ENCODE measurements around the gene PTPRK.

PTPRK gene

GRCh38 chr6:128343706-128344105, 176.7 kb downstream of the PTPRK start:
- no peak for DNase-seq (ENCODE audit: low read depth)

DNA sequence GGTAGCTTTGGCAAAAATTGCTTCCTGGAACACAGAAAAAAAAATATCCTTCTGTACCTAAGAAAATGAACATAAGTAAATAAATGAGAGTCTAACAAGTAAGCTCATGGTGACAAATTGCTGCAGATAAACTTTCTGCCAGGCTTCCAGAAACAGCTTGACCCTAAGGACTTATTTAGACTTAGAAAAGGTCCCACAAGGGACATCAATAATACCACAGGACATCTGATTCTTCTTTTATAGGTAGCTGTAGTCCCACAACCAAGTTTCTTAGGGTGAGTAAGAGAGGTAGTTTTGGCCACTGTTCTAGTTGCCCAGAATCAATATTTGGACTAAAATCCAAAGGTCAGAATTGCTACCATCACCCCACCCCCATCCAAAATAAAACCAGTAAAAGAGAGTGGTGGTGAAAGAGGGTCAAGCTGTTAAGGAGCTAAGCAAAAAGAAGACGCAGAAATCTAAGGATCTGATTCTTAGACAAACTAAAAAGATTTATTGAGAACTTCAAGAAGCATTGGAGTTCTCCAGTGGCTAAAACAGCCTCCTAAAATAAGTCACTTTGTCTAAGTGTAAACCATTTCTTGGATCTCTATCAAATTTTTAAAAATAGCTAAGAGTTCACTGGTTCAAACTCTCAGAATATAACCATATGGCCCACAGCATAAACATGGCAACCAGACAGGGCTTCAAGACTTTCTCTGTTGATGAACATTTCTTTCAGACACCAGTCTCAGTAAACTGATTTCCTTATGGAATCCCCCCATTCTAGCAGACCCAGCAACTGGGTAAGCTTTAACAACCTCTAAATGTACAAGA, 180.6 kb downstream of the PTPRK start:
- no peak for DNase-seq (ENCODE audit: low read depth)

DNA sequence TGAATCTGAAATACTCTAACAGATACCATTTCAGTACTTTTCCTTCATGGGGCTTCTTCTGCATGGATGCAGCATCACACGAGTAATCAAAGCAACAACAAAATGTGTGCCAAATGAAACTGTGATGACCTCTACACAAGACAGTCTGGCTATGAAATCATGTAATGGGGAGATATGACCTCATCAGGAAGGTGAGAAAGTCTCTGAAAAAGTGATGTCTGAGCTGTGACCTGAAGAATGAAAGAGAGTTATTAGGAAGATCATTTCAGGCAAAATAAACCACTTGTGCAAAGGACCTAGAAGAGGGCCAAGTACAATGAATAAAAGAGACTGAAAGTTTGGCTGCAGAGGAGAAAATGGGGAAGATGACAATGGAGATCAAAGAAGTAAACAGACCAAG, 182.8 kb downstream of the PTPRK start:
- DNase-seq (ENCODE audit: low read depth), result no peak

- no peak for DNase-seq (ENCODE audit: low read depth)
Measured at GRCh38 chr6:128336436-128337095, 183.8 kb downstream of the PTPRK start.

- no peak for DNase-seq (ENCODE audit: low read depth)
Measured at GRCh38 chr6:128335963-128336362, 184.4 kb downstream of the PTPRK start.

- DNase-seq (ENCODE audit: low read depth), result no peak
Measured at GRCh38 chr6:128333581-128334223, 186.7 kb downstream of the PTPRK start.

DNA sequence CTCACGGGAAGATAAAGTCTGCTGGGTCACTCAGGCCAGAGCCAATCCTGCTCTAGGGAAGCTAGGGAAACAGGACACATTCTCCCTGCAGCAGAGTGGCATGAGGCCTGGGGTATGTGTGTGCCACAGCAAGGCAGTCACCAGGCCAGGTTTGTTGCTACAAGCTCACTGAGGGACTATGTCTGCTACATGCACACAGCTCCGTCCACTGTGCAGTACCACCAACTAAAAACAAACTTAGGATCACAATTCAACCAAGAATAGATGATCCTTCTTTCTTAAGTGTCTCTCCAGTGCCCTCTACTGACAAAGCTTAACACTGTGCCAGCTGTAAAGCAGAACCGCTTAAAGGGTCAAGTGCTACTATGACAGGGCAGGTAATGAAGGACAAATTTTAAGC, 192.5 kb downstream of the PTPRK start:
- peak; percentile 14 for DNase-seq (ENCODE audit: low read depth)

- no peak for DNase-seq (ENCODE audit: low read depth)
Measured at GRCh38 chr6:128323011-128323410, 197.4 kb downstream of the PTPRK start.

- no peak for DNase-seq (ENCODE audit: low read depth)
Measured at GRCh38 chr6:128319946-128320345, 200.5 kb downstream of the PTPRK start.

- no peak for DNase-seq (ENCODE audit: low read depth)
Measured at GRCh38 chr6:128319157-128319556, 201.2 kb downstream of the PTPRK start.

DNA sequence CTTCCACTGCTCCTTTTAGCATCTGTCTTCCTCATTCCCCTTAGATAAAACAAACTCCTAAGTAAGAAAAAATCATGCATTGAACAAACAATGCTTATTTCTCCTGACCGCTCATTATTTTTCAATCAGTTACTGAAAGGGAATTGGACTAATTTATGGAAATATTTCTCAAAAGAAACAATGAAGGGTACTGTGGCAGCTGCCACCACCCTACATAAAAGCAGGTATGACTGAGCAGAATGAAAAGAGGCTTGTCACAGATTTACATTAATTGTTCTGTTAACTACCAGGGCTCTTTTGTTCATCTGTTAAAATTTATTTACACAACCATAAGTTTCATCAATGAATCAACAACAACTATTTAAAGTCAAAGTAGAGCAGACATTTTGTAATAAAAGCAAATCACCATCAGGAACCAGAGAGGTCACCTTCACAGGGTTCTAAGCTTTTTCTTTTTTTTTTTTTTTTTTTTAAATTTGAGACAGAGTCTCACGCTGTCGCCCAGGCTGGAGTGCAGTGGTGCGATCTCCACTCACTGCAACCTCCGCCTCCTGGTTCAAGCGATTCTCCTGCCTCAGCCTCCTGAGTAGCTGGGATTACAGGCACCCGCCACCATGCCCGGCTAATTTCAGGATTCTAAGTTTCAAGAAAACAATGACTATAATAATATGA, 204.0 kb downstream of the PTPRK start:
- DNase-seq (ENCODE audit: low read depth), result no peak

GRCh38 chr6:128314190-128314589, 206.2 kb downstream of the PTPRK start:
- no peak for DNase-seq (ENCODE audit: low read depth)

GRCh38 chr6:128311944-128312570, 208.3 kb downstream of the PTPRK start:
- DNase-seq (ENCODE audit: low read depth), result no peak

DNA sequence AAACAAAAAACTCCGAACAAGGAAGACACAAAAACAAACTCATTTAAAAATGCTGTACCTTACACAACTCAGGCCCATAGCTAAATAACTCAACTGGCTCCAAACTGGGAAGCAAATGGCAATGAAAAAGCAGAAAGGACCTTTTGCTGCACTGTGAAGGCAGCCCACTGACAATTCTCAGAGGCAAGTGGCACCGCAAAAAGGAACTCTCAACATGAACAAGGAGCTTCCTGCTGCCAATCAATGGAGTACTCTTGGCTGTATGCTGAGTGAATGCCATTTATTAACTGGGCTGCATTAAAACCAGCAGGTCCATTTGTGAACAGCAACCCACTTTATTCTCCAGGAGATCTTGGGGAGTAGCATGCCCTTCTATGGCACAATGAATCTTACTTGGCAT, 209.9 kb downstream of the PTPRK start:
- DNase-seq (ENCODE audit: low read depth), result no peak

GRCh38 chr6:128307671-128308070, 212.7 kb downstream of the PTPRK start:
- no peak for DNase-seq (ENCODE audit: low read depth)

- DNase-seq (ENCODE audit: low read depth), result no peak
Measured at GRCh38 chr6:128305976-128306375, 214.4 kb downstream of the PTPRK start.

GRCh38 chr6:128305228-128305627, 215.2 kb downstream of the PTPRK start:
- no peak for DNase-seq (ENCODE audit: low read depth)

GRCh38 chr6:128303870-128304269, 216.5 kb downstream of the PTPRK start:
- DNase-seq (ENCODE audit: low read depth), result no peak

DNA sequence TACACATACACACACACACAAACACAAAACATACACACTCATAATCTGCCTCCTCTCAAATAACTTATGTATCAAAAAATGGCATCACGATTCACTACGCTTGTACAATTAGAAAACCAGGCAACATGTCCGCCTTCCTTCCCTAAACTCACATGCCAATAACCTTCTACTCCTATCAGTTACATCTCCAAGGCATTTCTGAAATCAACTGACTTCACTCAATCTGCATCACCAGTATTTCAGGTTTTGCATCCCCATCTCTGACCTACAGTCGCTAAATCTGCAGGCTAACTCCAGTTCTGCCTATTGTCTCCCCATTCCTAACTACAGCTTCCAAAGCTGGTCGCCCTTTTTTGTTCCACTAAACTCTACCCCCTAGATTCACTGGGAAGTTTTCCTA, 217.5 kb downstream of the PTPRK start:
- no peak for DNase-seq (ENCODE audit: low read depth)

GRCh38 chr6:128295670-128296069, 224.7 kb downstream of the PTPRK start:
- no peak for DNase-seq (ENCODE audit: low read depth)

- no peak for DNase-seq (ENCODE audit: low read depth)
Measured at GRCh38 chr6:128290221-128290620, 230.2 kb downstream of the PTPRK start.

GRCh38 chr6:128284128-128284527, 236.3 kb downstream of the PTPRK start:
- DNase-seq (ENCODE audit: low read depth), result no peak

All from activated T-cell treated with anti-CD3 and anti-CD28 coated beads for 24 hours (primary cell).